Measurements from ENCODE around the gene ELL2. TPM values are rescaled to one million over a fixed set of nuclear protein-coding genes. Genes with fewer than 3 reads are reported as not detected.

Gene ELL2
- total RNA-seq, 1 experiment from 2014 or later, result 24.4 TPM

GRCh38 chr5:95892784-95893354 lies 68.8 kb downstream of the ELL2 start:
- Mint-ChIP-seq H3K27ac (no peak overlapping the region), H3K9me3 (no peaks in the 10 kb centered on the region), H3K4me1 (peaks cover 28% of the 10 kb centered on the region), H3K4me3 (no peak overlapping the region), H3K36me3 (no peaks in the 10 kb centered on the region), H3K27me3 (ENCODE audit: low read depth) (no peaks in the 10 kb centered on the region)
- ATAC-seq, result peak; percentile 82
- ChIA-PET CTCF (interaction anchor here (0.6 to 1.9 kb wide), 15 partner anchors 11 to 750 kb away, joined by 3 to 20 read pairs (median 5); partner anchors contain the start of gene ELL2), POLR2A (no interaction called here)
- DNase-seq (ENCODE audit: low spot score), result peak; percentile 62
- TF ChIP-seq RELA (CRISPR knock-in tag; IDR thresholded peaks at IDR 0.05; ENCODE audit: borderline replicate concordance) (no peak), USF1 (CRISPR knock-in tag; IDR thresholded peaks at IDR 0.05) (no peak), ARID4B (CRISPR knock-in tag; IDR thresholded peaks at IDR 0.05; ENCODE audit: borderline replicate concordance) (no peak), CTCF (IDR thresholded peaks at IDR 0.05) (peak; percentile 20; the same call in 1 of the 2 replicates), E2F5 (CRISPR knock-in tag; IDR thresholded peaks at IDR 0.05) (no peak), RORB (CRISPR knock-in tag; IDR thresholded peaks at IDR 0.05) (no peak)

- DNase-seq (ENCODE audit: low spot score), result no peak
- POLR2A ChIA-PET, result no interaction called here
- ATAC-seq, result no peak
- CTCF ChIA-PET, result interaction anchor here (1.7 kb wide), 1 partner anchor 253 kb away, joined by 5 read pairs; no protein-coding TSS in a partner anchor
- Mint-ChIP-seq H3K27me3 (ENCODE audit: low read depth) (no peaks in the 10 kb centered on the region), H3K27ac (0 out of 2 replicates have a peak overlapping the region, but pooled peaks have one; percentile 45), H3K4me3 (no peak overlapping the region), H3K4me1 (peaks cover 22% of the 10 kb centered on the region), H3K36me3 (no peaks in the 10 kb centered on the region), H3K9me3 (no peaks in the 10 kb centered on the region)
- TF ChIP-seq ZMAT4 (CRISPR knock-in tag; IDR thresholded peaks at IDR 0.05) (no peak), FOXP1 (CRISPR knock-in tag; IDR thresholded peaks at IDR 0.05; ENCODE audit: borderline replicate concordance) (no peak), OVOL2 (CRISPR knock-in tag; IDR thresholded peaks at IDR 0.05; ENCODE audit: borderline replicate concordance) (no peak), ZNF512 (CRISPR knock-in tag; IDR thresholded peaks at IDR 0.05; ENCODE audit: borderline replicate concordance) (no peak), FOXK1 (CRISPR knock-in tag; IDR thresholded peaks at IDR 0.05) (no peak), NFE2L1 (CRISPR knock-in tag; IDR thresholded peaks at IDR 0.05) (no peak), PREB (CRISPR knock-in tag; IDR thresholded peaks at IDR 0.05; ENCODE audit: borderline replicate concordance) (no peak), CREB1 (CRISPR knock-in tag; IDR thresholded peaks at IDR 0.05) (no peak), AR (CRISPR knock-in tag; IDR thresholded peaks at IDR 0.05) (no peak), GABPB1 (CRISPR knock-in tag; IDR thresholded peaks at IDR 0.05) (no peak), SOX15 (CRISPR knock-in tag; IDR thresholded peaks at IDR 0.05) (no peak), ERG (CRISPR knock-in tag; IDR thresholded peaks at IDR 0.05) (no peak), NR2C2 (CRISPR knock-in tag; IDR thresholded peaks at IDR 0.05) (no peak)
These were observed 70.2 kb downstream of the ELL2 start for GRCh38 chr5:95891499-95891898.
